ENCODE measurements around the gene ZBTB11.

DNA sequence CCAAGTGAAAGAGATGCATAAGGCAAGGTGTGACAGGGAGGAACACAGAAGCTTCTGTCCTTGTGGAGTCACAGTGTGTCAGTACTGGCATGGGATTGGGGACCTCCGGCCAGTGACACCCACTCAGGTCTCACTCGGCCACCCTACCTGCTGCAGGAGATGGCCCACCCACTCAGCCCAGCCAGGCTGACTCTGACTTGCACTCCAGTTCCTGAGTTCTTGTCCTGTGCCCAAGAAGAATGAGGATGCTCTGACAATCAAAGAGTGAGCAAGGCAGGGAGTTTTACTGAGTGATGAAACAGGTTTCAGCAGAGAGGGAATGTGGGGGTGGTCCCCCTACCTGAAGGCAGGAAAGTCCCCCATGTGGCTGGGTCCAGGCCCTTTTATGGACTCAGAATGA is 52.1 kb downstream of the ZBTB11 start:
- TF ChIP-seq POLR2A (IDR thresholded peaks at IDR 0.05; ENCODE audit: low read depth, low read length) = no peak
- no peak for TF ChIP-seq POU2F2 (IDR thresholded peaks at IDR 0.05; ENCODE audit: low read depth, low read length)
- TF ChIP-seq POLR2AphosphoS5 (IDR thresholded peaks at IDR 0.05; ENCODE audit: low read depth, low read length) = no peak
- TF ChIP-seq TAF1 (IDR thresholded peaks at IDR 0.05; ENCODE audit: low read depth, low read length) = no peak

All from GM12891 (cell line).